ENCODE results near the gene RPGR. TPM values are rescaled to one million over a fixed set of nuclear protein-coding genes. Genes with fewer than 3 reads are reported as not detected.

RPGR gene
- total RNA-seq, 2 experiments from 2014 or later, result 4.2 to 6.1 TPM

GRCh38 chrX:38342853-38343778, 15.8 kb upstream of the RPGR start:
- ATAC-seq, result no peak
- Mint-ChIP-seq H3K27me3 (peaks cover 8% of the 10 kb centered on the region), H3K9me3 (ENCODE audit: low read depth) (no peaks in the 10 kb centered on the region), H3K4me3 (no peak overlapping the region), H3K4me1 (peaks cover 7% of the 10 kb centered on the region), H3K27ac (no peak overlapping the region), H3K36me3 (no peaks in the 10 kb centered on the region)
- CTCF ChIA-PET, result no interaction called here
- no peak for DNase-seq

DNA sequence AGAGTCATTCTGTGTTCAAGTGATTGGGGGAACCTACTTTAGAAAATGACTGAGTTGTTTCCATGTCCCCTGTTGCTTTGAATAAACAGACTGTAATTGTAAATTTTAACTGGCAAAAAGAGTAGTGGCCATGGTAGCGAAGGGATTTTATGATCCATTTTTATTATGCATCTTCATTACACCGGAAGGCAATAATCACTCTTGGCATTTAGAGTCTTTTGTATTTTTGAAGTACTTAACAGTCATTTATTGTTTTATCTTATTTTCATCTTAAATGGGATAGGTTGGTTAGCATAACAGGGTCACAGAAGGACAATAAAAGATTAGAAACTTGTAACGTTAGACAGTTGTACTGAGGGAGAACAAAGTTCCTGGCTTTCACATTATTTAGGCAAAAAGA, 14.1 kb upstream of the RPGR start:
- CTCF ChIA-PET, result no interaction called here
- Mint-ChIP-seq H3K9me3 (ENCODE audit: low read depth) (no peaks in the 10 kb centered on the region), H3K36me3 (no peaks in the 10 kb centered on the region), H3K4me1 (peaks cover under 1% of the 10 kb centered on the region), H3K4me3 (no peak overlapping the region), H3K27ac (no peak overlapping the region), H3K27me3 (peaks cover 4% of the 10 kb centered on the region)
- DNase-seq, result no peak
- ATAC-seq, result no peak

DNA sequence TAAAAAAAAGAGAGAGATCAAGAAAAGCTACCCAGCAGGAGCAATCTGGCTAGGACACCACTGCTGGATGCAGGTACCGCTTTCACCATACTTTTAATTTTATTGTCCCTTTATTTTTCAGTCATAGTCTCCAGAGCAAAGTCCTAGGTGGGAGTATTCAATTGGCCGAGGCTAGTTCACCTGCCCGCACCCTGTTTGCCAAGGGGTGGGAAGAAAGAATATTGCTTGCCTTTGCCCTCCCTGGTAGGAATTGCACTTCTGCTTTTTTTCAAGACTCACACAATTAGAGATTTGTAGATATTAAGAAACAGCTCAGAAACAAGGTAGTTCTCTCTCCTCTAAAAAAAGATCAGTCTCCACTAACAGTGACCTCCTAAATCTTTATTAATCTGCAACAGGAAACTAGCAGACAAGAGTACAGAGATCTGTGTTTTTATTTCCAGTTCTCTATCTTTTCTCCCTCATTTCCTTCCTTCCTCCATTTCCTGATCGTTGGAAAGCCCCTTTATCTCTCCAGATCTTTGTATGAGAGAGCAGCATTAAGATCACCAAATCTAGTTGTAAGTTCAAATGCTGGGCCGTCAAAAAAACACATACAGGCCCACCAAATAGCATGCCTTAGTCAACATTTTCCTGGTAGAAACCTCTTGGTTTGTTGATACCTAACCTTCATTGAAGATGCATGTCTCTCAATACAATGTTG, 9.4 kb upstream of the RPGR start:
- DNase-seq (no peak), ATAC-seq (no peak)
- no peak overlapping the region for H3K4me3 Mint-ChIP-seq
- CTCF ChIA-PET, result no interaction called here
- H3K27ac Mint-ChIP-seq, result no peak overlapping the region
- H3K27me3 Mint-ChIP-seq, result no peaks in the 10 kb centered on the region
- no peaks in the 10 kb centered on the region for H3K36me3 Mint-ChIP-seq
- peaks cover 3% of the 10 kb centered on the region for H3K4me1 Mint-ChIP-seq
- H3K9me3 Mint-ChIP-seq (ENCODE audit: low read depth), result no peaks in the 10 kb centered on the region

DNA sequence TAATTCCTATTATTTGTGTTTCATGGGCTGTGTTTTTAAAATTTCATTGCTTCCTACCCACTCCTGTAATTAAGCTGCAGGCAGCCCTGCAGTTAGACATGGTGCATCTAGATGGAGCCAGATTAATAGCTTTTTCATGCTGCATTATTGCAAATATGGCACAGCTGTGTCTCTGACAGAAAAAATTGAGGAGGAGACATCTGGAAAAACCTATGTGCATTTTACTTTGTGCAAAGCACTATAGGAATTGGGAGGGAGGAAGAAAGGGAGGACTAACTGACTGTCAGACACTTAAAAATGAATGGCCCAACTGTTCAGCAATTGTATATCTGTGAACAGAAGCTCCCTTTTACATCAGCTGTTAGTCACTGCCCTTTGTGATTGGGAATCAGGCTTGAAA, 8.1 kb upstream of the RPGR start:
- H3K27ac Mint-ChIP-seq, result no peak overlapping the region
- DNase-seq, result no peak
- CTCF ChIA-PET, result no interaction called here
- no peaks in the 10 kb centered on the region for H3K27me3 Mint-ChIP-seq
- H3K9me3 Mint-ChIP-seq (ENCODE audit: low read depth), result no peaks in the 10 kb centered on the region
- H3K36me3 Mint-ChIP-seq, result no peaks in the 10 kb centered on the region
- no peak for ATAC-seq
- no peak overlapping the region for H3K4me3 Mint-ChIP-seq
- H3K4me1 Mint-ChIP-seq, result peaks cover 3% of the 10 kb centered on the region

DNA sequence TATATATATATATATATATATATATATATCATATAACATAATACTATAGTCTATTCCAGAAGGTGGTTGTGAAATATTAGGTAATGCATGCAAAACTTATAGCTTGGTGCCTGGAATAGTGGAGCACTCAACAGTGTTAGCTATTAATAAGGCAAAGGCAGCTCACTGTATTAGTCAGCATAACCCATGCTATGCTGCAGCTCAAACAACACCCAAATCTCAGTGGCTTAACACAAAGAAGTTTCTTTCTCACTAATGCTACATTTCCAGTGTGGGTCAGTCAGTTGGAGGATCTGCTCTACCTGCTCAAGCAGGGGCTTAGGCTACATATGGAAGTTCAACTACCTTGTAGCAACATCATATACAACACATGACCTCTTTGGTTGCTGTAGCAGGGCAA, 5.2 kb upstream of the RPGR start:
- no peaks in the 10 kb centered on the region for H3K36me3 Mint-ChIP-seq

GRCh38 chrX:38327775-38328081, 419 bp upstream of the RPGR start:
- Mint-ChIP-seq H3K36me3 (no peaks in the 10 kb centered on the region), H3K4me1 (peaks cover 30% of the 10 kb centered on the region), H3K9me3 (ENCODE audit: low read depth) (no peaks in the 10 kb centered on the region), H3K4me3 (peak overlapping the region; percentile 83), H3K27me3 (no peaks in the 10 kb centered on the region), H3K27ac (peak overlapping the region; percentile 93)
- CTCF ChIA-PET, result interaction anchor here (0.6 to 1.9 kb wide), 16 partner anchors 9 to 566 kb away, joined by 3 to 12 read pairs (median 4); partner anchors contain the start of gene SRPX
- ATAC-seq, result no peak
- no peak for DNase-seq

More for the DNA sequence above, 5.2 kb upstream of the RPGR start:
- Mint-ChIP-seq H3K27me3 (no peaks in the 10 kb centered on the region), H3K9me3 (ENCODE audit: low read depth) (no peaks in the 10 kb centered on the region), H3K4me1 (peaks cover 20% of the 10 kb centered on the region), H3K27ac (no peak overlapping the region), H3K4me3 (no peak overlapping the region)
- CTCF ChIA-PET, result no interaction called here
- ATAC-seq (no peak), DNase-seq (no peak)

- CTCF ChIA-PET, result interaction anchor here (1.3 to 1.8 kb wide), 3 partner anchors 21 to 104 kb away, joined by 4 to 12 read pairs (median 9); no protein-coding TSS in a partner anchor
- H3K36me3 Mint-ChIP-seq, result no peaks in the 10 kb centered on the region
- peaks cover 27% of the 10 kb centered on the region for H3K4me1 Mint-ChIP-seq
- peak overlapping the region; percentile 93 for H3K27ac Mint-ChIP-seq
- no peaks in the 10 kb centered on the region for H3K27me3 Mint-ChIP-seq
- H3K9me3 Mint-ChIP-seq (ENCODE audit: low read depth), result no peaks in the 10 kb centered on the region
- no peak for ATAC-seq
- DNase-seq, result no peak
- H3K4me3 Mint-ChIP-seq, result peak overlapping the region; percentile 83
These were observed 1.2 kb downstream of the RPGR start for GRCh38 chrX:38326086-38326485.

DNA sequence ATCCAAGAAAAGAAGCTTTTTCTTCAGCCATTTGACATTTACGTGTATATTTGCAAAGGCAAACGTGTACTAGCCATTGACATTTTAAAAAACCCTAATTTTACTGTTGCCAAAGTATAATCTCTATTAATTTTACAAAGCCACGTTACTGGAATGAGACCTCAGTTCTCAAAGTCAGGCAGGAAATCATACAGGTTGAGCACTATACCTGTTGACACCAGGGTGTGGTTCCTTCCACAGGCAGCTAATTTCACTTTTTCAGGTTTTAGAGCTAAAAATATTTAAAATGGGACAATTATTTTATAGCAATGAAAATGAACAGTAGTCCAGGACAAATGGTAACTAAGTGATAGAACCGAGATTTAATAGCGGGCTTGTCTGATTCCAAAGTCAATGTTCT, 6.5 kb downstream of the RPGR start:
- Mint-ChIP-seq H3K4me3 (no peak overlapping the region), H3K4me1 (peaks cover 4% of the 10 kb centered on the region), H3K36me3 (no peaks in the 10 kb centered on the region), H3K9me3 (ENCODE audit: low read depth) (no peaks in the 10 kb centered on the region), H3K27me3 (no peaks in the 10 kb centered on the region), H3K27ac (no peak overlapping the region)
- DNase-seq, result no peak
- no peak for ATAC-seq
- CTCF ChIA-PET, result no interaction called here

- Mint-ChIP-seq H3K36me3 (peaks cover 3% of the 10 kb centered on the region), H3K4me3 (no peak overlapping the region), H3K9me3 (ENCODE audit: low read depth) (no peaks in the 10 kb centered on the region), H3K27ac (no peak overlapping the region), H3K27me3 (no peaks in the 10 kb centered on the region), H3K4me1 (no peaks in the 10 kb centered on the region)
- CTCF ChIA-PET, result interaction anchor here (1.6 kb wide), 1 partner anchor 9 kb away, joined by 6 read pairs; the partner anchor contains the start of gene RPGR
- no peak for ATAC-seq
- DNase-seq, result no peak
These were observed 8.7 kb downstream of the RPGR start for GRCh38 chrX:38318606-38319005.

- CTCF ChIA-PET, result interaction anchor here (1.6 kb wide), 1 partner anchor 9 kb away, joined by 6 read pairs; the partner anchor contains the start of gene RPGR
- ATAC-seq (no peak), DNase-seq (no peak)
- H3K27me3 Mint-ChIP-seq, result no peaks in the 10 kb centered on the region
- peaks cover 3% of the 10 kb centered on the region for H3K36me3 Mint-ChIP-seq
- H3K4me1 Mint-ChIP-seq, result no peaks in the 10 kb centered on the region
- H3K27ac Mint-ChIP-seq, result no peak overlapping the region
- H3K4me3 Mint-ChIP-seq, result no peak overlapping the region
- no peaks in the 10 kb centered on the region for H3K9me3 Mint-ChIP-seq (ENCODE audit: low read depth)
These were observed 9.1 kb downstream of the RPGR start for GRCh38 chrX:38318196-38318595.

- H3K9me3 Mint-ChIP-seq (ENCODE audit: low read depth), result no peaks in the 10 kb centered on the region
- no peak overlapping the region for H3K27ac Mint-ChIP-seq
- no peak overlapping the region for H3K4me3 Mint-ChIP-seq
- ATAC-seq (no peak), DNase-seq (no peak)
- peaks cover 3% of the 10 kb centered on the region for H3K36me3 Mint-ChIP-seq
- CTCF ChIA-PET, result no interaction called here
- no peaks in the 10 kb centered on the region for H3K27me3 Mint-ChIP-seq
- H3K4me1 Mint-ChIP-seq, result no peaks in the 10 kb centered on the region
These were observed 12.1 kb downstream of the RPGR start for GRCh38 chrX:38315186-38315585.

DNA sequence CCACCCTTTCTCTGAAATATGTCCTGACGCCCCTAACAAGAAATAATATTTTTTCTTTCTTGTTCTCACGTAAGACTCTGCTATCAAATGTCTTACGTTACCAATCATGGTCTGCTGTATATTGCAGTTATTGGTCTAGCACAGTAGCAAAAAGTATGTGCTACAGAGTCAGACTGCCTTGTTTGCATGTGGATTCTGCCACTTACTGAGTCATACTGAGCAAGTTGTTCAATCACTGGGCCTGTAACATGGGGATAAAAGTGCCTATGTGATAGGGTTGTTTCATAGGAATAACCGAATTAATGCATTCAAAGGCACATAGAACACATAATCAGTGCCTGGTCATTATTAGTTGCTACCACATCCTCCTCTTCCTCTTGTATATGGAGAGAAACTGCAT, 14.1 kb downstream of the RPGR start:
- CTCF ChIA-PET, result no interaction called here
- no peak for DNase-seq

GRCh38 chrX:38312436-38312835, 14.9 kb downstream of the RPGR start:
- CTCF ChIA-PET, result no interaction called here
- DNase-seq (no peak), ATAC-seq (no peak)
- Mint-ChIP-seq H3K4me3 (no peak overlapping the region), H3K36me3 (peaks cover 3% of the 10 kb centered on the region), H3K27me3 (no peaks in the 10 kb centered on the region), H3K4me1 (no peaks in the 10 kb centered on the region), H3K27ac (no peak overlapping the region), H3K9me3 (ENCODE audit: low read depth) (no peaks in the 10 kb centered on the region)

More for the DNA sequence above, 14.1 kb downstream of the RPGR start:
- no peaks in the 10 kb centered on the region for H3K4me1 Mint-ChIP-seq
- no peaks in the 10 kb centered on the region for H3K27me3 Mint-ChIP-seq
- no peaks in the 10 kb centered on the region for H3K9me3 Mint-ChIP-seq (ENCODE audit: low read depth)
- no peak overlapping the region for H3K4me3 Mint-ChIP-seq
- H3K36me3 Mint-ChIP-seq, result peaks cover 3% of the 10 kb centered on the region
- ATAC-seq, result no peak
- H3K27ac Mint-ChIP-seq, result no peak overlapping the region

DNA sequence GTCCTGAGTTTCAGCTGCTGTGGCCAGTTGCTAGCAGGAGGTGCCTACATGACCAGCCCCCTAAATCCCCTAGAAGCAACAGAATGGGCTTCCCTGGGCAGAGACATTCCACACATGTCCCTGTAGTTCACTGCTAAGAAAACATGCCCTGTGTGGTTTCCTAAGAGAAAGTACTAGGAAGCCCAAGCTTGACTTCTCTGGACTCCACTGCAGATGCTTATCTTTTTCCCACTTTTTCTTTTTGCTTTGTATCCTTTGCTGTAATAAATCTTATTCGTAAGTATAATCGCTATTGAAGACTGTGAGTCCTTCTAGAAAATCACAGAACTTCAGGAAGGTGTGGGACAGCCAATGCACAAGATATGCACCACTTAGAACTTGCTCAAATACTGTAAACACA, 15.6 kb downstream of the RPGR start:
- Mint-ChIP-seq H3K4me3 (no peak overlapping the region), H3K36me3 (peaks cover 3% of the 10 kb centered on the region), H3K27ac (no peak overlapping the region), H3K4me1 (no peaks in the 10 kb centered on the region), H3K27me3 (no peaks in the 10 kb centered on the region), H3K9me3 (ENCODE audit: low read depth) (no peaks in the 10 kb centered on the region)
- DNase-seq, result no peak
- no peak for ATAC-seq
- CTCF ChIA-PET, result no interaction called here

All from activated CD8-positive, alpha-beta memory T cell treated with anti-CD3 and anti-CD28 coated beads, Interleukin-2, amount 10 ng/mL, durations not matched to agents 7 days and 5 days (primary cell).